Cardiac muscle cell (in vitro differentiated cells and primary cell): ENCODE results near the gene CCDC40. TPM values are rescaled to one million over a fixed set of nuclear protein-coding genes. Genes with fewer than 3 reads are reported as not detected.
"Not testable (repeated sequence)": the region's sequence is repeated elsewhere in the genome, so short reads cannot be mapped to it uniquely, and the experiment has no call there.

Experiments
- DNase-seq, 2 donors: peaks; one replicate each; pipeline versions ENCODE4 v3.0.0 to v3.0.0-alpha.2; 2010 to 2017; ENCODE audit warnings: low read depth in 1 of 2, low spot score in 1 of 2
- H3K27ac ChIP-seq: fragments of 200-600 bp; sonication (generic); 2 replicates; pipeline ENCODE4 v1.5.1; 2016
- H3K27me3 ChIP-seq: fragments of 200-600 bp; sonication (generic); 2 replicates; pipeline ENCODE4 v1.6.0; 2016; ENCODE audit warnings: control low read depth
- H3K36me3 ChIP-seq: fragments of 200-600 bp; sonication (generic); 2 replicates; pipeline ENCODE4 v1.5.1; 2016; ENCODE audit warnings: control low read depth
- H3K4me1 ChIP-seq: fragments of 200-600 bp; sonication (generic); 2 replicates; pipeline ENCODE4 v1.8.1; 2017; ENCODE audit warnings: low read depth, mild to moderate bottlenecking, mixed run types
- H3K4me3 ChIP-seq: fragments of 200-600 bp; sonication (generic); 2 replicates; pipeline ENCODE4 v1.5.1; 2016; ENCODE audit warnings: mild to moderate bottlenecking
- H3K9me3 ChIP-seq: fragments of 200-600 bp; sonication (generic); 2 replicates; pipeline ENCODE4 v1.5.1; 2017; ENCODE audit warnings: low read depth, mild to moderate bottlenecking, control low read depth
- polyA plus RNA-seq: library from polyadenylated mRNA; unstranded; fragments of >200 nt; fragmentation: Nextera tagmentation; extraction: Ambion mirVana; gene quantifications from 2 replicates; pipeline ENCODE4 v1.2.1, GENCODE V29; 2016
- total RNA-seq: library from RNA; depleted of rRNA; stranded (reverse); fragments of >200 nt; gene quantifications from 2 replicates; pipeline ENCODE4 v1.2.3, GENCODE V29; 2016
- TF ChIP-seq, protein P1 (sequence below): IDR thresholded peaks from 2 replicates; pipeline ENCODE4 v1.5.1; 2012; ENCODE audit warnings: low read depth, mild to moderate bottlenecking, low read length

The CCDC40 gene
- total and polyA plus RNA-seq, 2 experiments from 2014 or later = 11.3 to 12.2 TPM

GRCh38 chr17:80086616-80087015 lies 50.2 kb downstream of the CCDC40 start:
- no peaks in the 10 kb centered on the region for H3K36me3 ChIP-seq
- H3K4me1 ChIP-seq = no peaks in the 10 kb centered on the region
- H3K4me3 ChIP-seq = no peak overlapping the region
- TF ChIP-seq, protein P1, sequence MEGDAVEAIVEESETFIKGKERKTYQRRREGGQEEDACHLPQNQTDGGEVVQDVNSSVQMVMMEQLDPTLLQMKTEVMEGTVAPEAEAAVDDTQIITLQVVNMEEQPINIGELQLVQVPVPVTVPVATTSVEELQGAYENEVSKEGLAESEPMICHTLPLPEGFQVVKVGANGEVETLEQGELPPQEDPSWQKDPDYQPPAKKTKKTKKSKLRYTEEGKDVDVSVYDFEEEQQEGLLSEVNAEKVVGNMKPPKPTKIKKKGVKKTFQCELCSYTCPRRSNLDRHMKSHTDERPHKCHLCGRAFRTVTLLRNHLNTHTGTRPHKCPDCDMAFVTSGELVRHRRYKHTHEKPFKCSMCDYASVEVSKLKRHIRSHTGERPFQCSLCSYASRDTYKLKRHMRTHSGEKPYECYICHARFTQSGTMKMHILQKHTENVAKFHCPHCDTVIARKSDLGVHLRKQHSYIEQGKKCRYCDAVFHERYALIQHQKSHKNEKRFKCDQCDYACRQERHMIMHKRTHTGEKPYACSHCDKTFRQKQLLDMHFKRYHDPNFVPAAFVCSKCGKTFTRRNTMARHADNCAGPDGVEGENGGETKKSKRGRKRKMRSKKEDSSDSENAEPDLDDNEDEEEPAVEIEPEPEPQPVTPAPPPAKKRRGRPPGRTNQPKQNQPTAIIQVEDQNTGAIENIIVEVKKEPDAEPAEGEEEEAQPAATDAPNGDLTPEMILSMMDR = no peak
- no peaks in the 10 kb centered on the region for H3K9me3 ChIP-seq
- H3K27me3 ChIP-seq = no peaks in the 10 kb centered on the region
- DNase-seq = no peak
- no peak overlapping the region for H3K27ac ChIP-seq

- TF ChIP-seq, protein P1 = no peak
- no peaks in the 10 kb centered on the region for H3K27me3 ChIP-seq
- H3K9me3 ChIP-seq = no peaks in the 10 kb centered on the region
- no peaks in the 10 kb centered on the region for H3K4me1 ChIP-seq
- H3K36me3 ChIP-seq = no peaks in the 10 kb centered on the region
- no peak overlapping the region for H3K4me3 ChIP-seq
- no peak for DNase-seq
- no peak overlapping the region for H3K27ac ChIP-seq
Measured at GRCh38 chr17:80087346-80088265, 51.2 kb downstream of the CCDC40 start.

DNA sequence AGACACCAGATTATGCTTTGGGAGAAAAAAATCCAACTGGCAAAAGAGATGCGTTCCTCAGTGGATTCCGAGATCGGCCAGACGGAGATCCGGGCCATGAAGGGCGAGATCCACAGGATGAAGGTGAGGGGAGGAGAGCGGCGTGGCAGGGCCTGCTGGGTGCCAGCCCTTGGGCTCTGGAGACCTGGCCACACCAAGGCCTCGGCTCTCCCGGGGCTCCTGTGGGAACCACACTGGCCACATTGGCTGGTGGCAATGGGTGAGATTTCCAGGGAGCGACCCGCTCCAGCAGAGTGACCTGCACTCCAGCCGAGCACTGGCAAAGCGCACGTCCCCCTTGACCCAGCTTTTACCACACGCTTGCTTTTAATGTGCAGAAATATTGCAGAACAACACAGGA lies 53.3 kb downstream of the CCDC40 start:
- H3K27ac ChIP-seq = no peak overlapping the region
- no peaks in the 10 kb centered on the region for H3K36me3 ChIP-seq
- TF ChIP-seq, protein P1 = no peak
- no peak for DNase-seq
- no peaks in the 10 kb centered on the region for H3K27me3 ChIP-seq
- no peaks in the 10 kb centered on the region for H3K9me3 ChIP-seq
- no peak overlapping the region for H3K4me3 ChIP-seq
- H3K4me1 ChIP-seq = no peaks in the 10 kb centered on the region

- H3K36me3 ChIP-seq, DNase-seq: not testable (repeated sequence)
Measured at GRCh38 chr17:80090164-80090563, 53.7 kb downstream of the CCDC40 start.

DNA sequence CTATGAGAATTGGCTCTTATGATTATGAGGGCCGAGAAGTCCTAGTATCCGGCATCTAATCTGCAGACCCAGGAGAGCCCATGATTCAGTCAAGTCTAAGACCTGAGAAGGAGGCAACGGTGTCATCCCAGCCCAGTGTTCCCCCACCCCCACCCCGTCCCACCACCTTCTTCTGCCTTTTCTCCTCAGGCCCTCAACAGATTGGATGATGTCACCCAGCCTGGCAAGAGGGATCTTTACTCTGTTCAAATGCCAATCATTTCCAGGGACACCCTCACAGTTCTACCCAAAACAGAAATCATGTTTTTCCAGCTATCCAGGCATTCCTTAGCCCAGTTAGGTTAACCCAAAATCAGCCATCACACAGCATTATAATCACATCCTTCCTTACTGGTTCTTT lies 54.9 kb downstream of the CCDC40 start:
- H3K27me3 ChIP-seq = no peaks in the 10 kb centered on the region
- DNase-seq = no peak
- H3K4me1 ChIP-seq = no peaks in the 10 kb centered on the region
- no peaks in the 10 kb centered on the region for H3K36me3 ChIP-seq
- H3K27ac ChIP-seq = no peak overlapping the region
- TF ChIP-seq, protein P1 = no peak
- H3K9me3 ChIP-seq = no peaks in the 10 kb centered on the region
- no peak overlapping the region for H3K4me3 ChIP-seq

More at GRCh38 chr17:80090164-80090563, 53.7 kb downstream of the CCDC40 start:
- H3K4me1 ChIP-seq, H3K4me3 ChIP-seq, H3K27me3 ChIP-seq, H3K27ac ChIP-seq, H3K9me3 ChIP-seq: not testable (repeated sequence)

GRCh38 chr17:80092959-80093358 lies 56.5 kb downstream of the CCDC40 start:
- TF ChIP-seq, protein P1 = no peak
- Histone ChIP-seq H3K36me3 (no peaks in the 10 kb centered on the region), H3K4me1 (no peaks in the 10 kb centered on the region), H3K27ac (no peak overlapping the region), H3K27me3 (no peaks in the 10 kb centered on the region), H3K4me3 (no peak overlapping the region), H3K9me3 (no peaks in the 10 kb centered on the region)
- DNase-seq = no peak
